HG02981 (cell line): ENCODE data around the gene PRKCD.
A peak's percentile ranks its signal among the peaks of the same experiment; 100 is the strongest.

ENCODE experiments used
- ATAC-seq: cut with Tn5 transposase; IDR thresholded peaks from one replicate; pipeline ENCODE4 v1.9.1; 2021; ENCODE audit warnings: mild to moderate bottlenecking, moderate library complexity; ENCODE audit not compliant: unreplicated experiment

Gene PRKCD

GRCh38 chr3:53160660-53161449 lies at the start of gene PRKCD:
PRKCD (plus strand) TSS chr3:53161209; CDS start chr3:53178423, 17,214 bp downstream.
- ATAC-seq = peak; percentile 49

GRCh38 chr3:53111822-53112221 lies 49.2 kb upstream of the PRKCD start:
- no peak for ATAC-seq

- no peak for ATAC-seq
These were observed 47.6 kb upstream of the PRKCD start for GRCh38 chr3:53113293-53114010.

- ATAC-seq = peak; percentile 66
These were observed 47.0 kb upstream of the PRKCD start for GRCh38 chr3:53114011-53114400.

GRCh38 chr3:53114412-53115074 lies 46.5 kb upstream of the PRKCD start:
- ATAC-seq = no peak

- ATAC-seq = no peak
These were observed 44.1 kb upstream of the PRKCD start for GRCh38 chr3:53116956-53117355.

- ATAC-seq = no peak
These were observed 40.7 kb upstream of the PRKCD start for GRCh38 chr3:53120336-53120735.

- no peak for ATAC-seq
These were observed 38.6 kb upstream of the PRKCD start for GRCh38 chr3:53122255-53122932.

GRCh38 chr3:53122933-53123305 lies 38.1 kb upstream of the PRKCD start:
- no peak for ATAC-seq

GRCh38 chr3:53123510-53123909 lies 37.5 kb upstream of the PRKCD start:
- ATAC-seq = no peak

GRCh38 chr3:53123953-53124352 lies 37.1 kb upstream of the PRKCD start:
- no peak for ATAC-seq

GRCh38 chr3:53126601-53127000 lies 34.4 kb upstream of the PRKCD start:
- no peak for ATAC-seq

GRCh38 chr3:53129344-53129743 lies 31.7 kb upstream of the PRKCD start:
- no peak for ATAC-seq

- peak; percentile 75 for ATAC-seq
These were observed 30.6 kb upstream of the PRKCD start, which contains the start of gene RFT1 for GRCh38 chr3:53130179-53131061. RFT1 (minus strand) TSS chr3:53130435; CDS start chr3:53130400, 35 bp downstream.

- no peak for ATAC-seq
These were observed 29.9 kb upstream of the PRKCD start for GRCh38 chr3:53131096-53131495.

- ATAC-seq = no peak
These were observed 28.7 kb upstream of the PRKCD start for GRCh38 chr3:53132347-53132746.

- peak; percentile 43 for ATAC-seq
These were observed 26.3 kb upstream of the PRKCD start for GRCh38 chr3:53134631-53135232.

GRCh38 chr3:53137221-53137620 lies 23.8 kb upstream of the PRKCD start:
- ATAC-seq = no peak

- no peak for ATAC-seq
These were observed 23.1 kb upstream of the PRKCD start for GRCh38 chr3:53137835-53138446.
